ENCODE results near the gene GM2A.
"Not testable (repeated sequence)": the region's sequence is repeated elsewhere in the genome, so short reads cannot be mapped to it uniquely, and the experiment has no call there.

The GM2A gene

DNA sequence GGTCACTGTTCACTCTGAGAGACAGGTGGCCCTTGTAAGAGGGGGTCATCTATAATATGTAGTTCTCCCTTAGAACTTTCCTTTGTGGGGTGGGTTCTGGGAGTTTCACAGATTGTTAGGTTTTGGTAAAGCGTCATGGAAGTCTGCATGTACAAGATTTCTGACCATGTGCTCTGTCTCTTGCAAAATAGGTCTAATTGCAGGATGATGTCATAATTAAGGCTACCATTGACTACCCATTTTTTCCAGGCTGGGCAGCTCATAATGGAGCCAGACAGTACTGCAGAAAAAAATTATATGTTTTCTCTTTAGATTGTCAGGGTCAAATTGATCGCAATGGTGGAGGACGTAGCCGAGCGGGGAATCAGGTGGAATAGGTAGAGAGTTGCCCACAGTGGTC, 3.7 kb upstream of the GM2A start:
- no peak overlapping the region for H3K4me3 ChIP-seq (ENCODE audit: low read depth, low read length)
- TF ChIP-seq, protein P1, sequence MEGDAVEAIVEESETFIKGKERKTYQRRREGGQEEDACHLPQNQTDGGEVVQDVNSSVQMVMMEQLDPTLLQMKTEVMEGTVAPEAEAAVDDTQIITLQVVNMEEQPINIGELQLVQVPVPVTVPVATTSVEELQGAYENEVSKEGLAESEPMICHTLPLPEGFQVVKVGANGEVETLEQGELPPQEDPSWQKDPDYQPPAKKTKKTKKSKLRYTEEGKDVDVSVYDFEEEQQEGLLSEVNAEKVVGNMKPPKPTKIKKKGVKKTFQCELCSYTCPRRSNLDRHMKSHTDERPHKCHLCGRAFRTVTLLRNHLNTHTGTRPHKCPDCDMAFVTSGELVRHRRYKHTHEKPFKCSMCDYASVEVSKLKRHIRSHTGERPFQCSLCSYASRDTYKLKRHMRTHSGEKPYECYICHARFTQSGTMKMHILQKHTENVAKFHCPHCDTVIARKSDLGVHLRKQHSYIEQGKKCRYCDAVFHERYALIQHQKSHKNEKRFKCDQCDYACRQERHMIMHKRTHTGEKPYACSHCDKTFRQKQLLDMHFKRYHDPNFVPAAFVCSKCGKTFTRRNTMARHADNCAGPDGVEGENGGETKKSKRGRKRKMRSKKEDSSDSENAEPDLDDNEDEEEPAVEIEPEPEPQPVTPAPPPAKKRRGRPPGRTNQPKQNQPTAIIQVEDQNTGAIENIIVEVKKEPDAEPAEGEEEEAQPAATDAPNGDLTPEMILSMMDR (IDR thresholded peaks at IDR 0.05; ENCODE audit: low read depth, low read length): no peak
- in situ Hi-C loops (cut with HindIII; ENCODE audit: low sequenced_read_pairs): no loop called here
- no peak for DNase-seq (ENCODE audit: low read depth, low spot score)

DNA sequence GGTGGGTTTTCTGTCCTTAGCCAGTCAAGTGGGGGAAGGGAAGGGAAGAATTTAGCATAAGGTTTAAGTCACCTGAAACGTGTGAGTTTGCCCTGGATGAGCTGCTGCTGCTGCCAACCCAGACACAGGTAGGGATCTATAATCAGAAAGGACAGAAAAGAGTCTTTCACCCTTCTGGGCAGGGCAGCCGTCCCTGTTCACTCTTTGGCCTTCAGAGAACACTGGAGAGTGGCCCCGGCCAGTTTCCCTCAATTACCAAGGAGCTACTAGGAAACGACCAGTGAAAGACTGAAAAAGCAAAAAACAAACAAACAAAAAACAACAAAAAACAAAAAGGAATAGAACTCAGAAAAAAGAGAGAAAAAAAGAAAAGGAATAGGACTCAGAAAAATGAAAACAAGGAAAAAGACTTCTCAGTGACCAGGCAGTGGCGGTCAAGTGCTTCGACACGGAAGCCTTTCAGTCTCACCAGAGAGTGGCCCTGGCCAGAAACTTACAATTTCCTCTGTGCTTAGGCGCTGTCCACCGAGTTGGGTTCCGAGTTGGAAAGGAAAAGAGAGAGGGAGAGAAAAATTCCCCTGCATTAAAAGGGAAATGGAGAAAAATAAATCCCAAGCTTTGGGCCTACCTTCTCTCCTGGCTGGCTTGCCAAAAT, 2.5 kb upstream of the GM2A start:
- in situ Hi-C loops (cut with HindIII; ENCODE audit: low sequenced_read_pairs): no loop called here
- DNase-seq (ENCODE audit: low read depth, low spot score): no peak
- H3K4me3 ChIP-seq (ENCODE audit: low read depth, low read length): no peak overlapping the region
- TF ChIP-seq, protein P1 (IDR thresholded peaks at IDR 0.05; ENCODE audit: low read depth, low read length): no peak

DNA sequence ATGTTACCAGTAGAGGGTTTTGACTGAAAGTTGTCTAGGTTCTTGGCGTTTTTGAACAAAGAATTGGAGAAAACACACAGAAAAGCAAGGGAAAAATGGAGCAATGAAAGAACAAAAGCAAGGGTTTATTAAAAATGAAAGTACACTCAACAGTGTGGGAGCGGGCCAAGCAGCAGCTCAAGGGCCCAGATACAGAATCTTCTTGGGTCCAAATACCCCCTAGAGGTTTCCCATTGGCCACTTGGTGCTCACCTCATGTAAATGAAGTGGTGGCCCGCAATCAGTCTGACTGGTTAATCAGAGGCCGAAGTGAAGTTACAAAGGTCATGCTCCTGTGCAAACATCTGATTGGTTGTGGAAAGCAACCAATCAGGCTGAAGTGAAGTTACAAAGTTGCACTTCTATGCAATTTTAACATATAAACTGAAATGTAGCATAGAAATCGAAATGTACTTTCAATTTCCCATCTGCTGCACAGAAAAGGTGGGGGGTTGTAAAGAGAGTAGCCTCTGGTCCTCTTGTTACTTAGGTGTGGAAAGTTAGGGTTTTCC, 1.9 kb upstream of the GM2A start:
- TF ChIP-seq, protein P1 (IDR thresholded peaks at IDR 0.05; ENCODE audit: low read depth, low read length): no peak
- in situ Hi-C loops (cut with HindIII; ENCODE audit: low sequenced_read_pairs): no loop called here
- no peak for DNase-seq (ENCODE audit: low read depth, low spot score)
- no peak overlapping the region for H3K4me3 ChIP-seq (ENCODE audit: low read depth, low read length)

DNA sequence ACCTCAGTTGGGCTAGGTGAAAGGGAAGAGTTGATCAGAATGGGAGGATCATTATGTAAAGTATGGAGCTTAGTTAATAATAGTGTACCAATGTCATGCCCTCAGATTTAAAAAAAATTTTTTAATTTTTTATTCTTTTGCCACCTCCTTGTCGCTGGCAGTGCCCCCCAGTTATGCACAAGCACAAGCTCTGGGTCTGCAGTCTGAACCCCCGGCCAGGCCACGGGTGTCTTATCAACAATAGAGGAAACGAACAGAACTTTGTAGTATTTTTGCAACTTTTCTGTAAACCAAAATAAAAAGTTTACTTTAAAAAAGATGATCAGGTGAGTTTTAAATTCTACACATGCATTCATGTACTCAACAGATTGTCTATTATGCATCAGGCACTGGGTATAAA, 1.4 kb upstream of the GM2A start:
- no peak overlapping the region for H3K4me3 ChIP-seq (ENCODE audit: low read depth, low read length)
- no peak for DNase-seq (ENCODE audit: low read depth, low spot score)
- in situ Hi-C loops (cut with HindIII; ENCODE audit: low sequenced_read_pairs): no loop called here
- TF ChIP-seq, protein P1 (IDR thresholded peaks at IDR 0.05; ENCODE audit: low read depth, low read length): no peak

DNA sequence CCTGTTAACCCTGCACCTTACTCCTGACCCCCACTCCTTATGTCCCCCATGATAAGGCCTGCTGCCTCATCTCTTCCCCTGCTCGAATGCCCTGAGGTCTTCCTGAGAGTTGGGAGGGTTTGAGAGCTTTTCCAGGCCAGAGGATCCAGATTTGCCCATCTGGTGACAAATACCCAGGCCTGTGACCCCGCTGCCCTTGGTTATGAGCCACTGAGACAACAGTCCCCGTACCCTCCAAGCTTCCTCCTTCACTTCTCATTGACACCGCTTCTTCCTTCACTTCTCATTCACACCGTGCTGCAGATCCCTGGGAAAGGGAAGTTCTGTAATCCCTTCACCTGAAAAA, 593 bp downstream of the GM2A start:
- TF ChIP-seq, protein P1 (IDR thresholded peaks at IDR 0.05; ENCODE audit: low read depth, low read length): no peak
- peak overlapping the region; percentile 64 for H3K4me3 ChIP-seq (ENCODE audit: low read depth, low read length)
- DNase-seq (ENCODE audit: low read depth, low spot score): no peak
- in situ Hi-C loops (cut with HindIII; ENCODE audit: low sequenced_read_pairs): no loop called here

DNA sequence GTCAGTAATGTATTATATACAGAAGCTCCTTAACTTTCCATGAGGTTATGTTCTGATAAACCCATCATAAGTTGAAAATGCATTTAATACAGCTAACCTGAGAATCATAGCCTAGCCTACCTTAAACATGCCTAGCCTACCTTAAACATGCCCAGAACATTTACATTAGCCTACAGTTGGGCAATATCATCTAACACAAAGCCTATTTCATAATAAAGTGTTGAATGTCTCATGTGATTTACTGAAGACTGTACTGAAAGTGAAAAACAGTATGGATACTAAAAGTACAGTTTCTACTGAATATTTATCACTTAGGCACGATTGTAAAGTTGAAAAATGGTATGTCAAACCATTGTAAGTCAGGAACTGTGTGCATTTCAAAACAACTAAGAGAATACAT, 1.6 kb downstream of the GM2A start:
- TF ChIP-seq, protein P1 (IDR thresholded peaks at IDR 0.05; ENCODE audit: low read depth, low read length): no peak
- in situ Hi-C loops (cut with HindIII; ENCODE audit: low sequenced_read_pairs): no loop called here
- no peak for DNase-seq (ENCODE audit: low read depth, low spot score)
- H3K4me3 ChIP-seq (ENCODE audit: low read depth, low read length): no peak overlapping the region

DNA sequence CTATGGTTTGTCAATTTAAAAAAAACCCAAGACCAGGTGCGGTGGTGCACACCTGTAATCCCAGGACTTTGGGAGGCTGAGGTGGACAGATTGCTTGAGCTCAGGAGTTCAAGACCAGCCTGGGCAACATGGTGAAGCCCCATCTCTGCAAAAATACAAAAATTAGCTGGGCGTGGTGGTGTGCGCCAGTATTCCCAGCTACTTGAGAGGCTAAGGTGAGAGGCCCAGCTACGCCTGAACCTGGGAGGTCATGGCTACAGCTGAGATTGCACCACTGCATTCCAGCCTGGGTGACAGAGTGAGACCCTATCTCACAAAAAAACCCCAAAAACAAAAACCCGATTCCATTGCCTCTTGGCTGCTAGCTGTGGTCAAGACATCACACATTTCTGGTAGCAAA, 2.0 kb downstream of the GM2A start:
- DNase-seq (ENCODE audit: low read depth, low spot score); H3K4me3 ChIP-seq (ENCODE audit: low read depth, low read length); in situ Hi-C loops (cut with HindIII; ENCODE audit: low sequenced_read_pairs): not testable (repeated sequence)

Data from astrocyte of the spinal cord (primary cell).